GM23248 (cell line): ENCODE measurements around the gene EMC10. TPM values are rescaled to one million over a fixed set of nuclear protein-coding genes. Genes with fewer than 3 reads are reported as not detected.
A peak's percentile ranks its signal among the peaks of the same experiment; 100 is the strongest.

Source experiments
- DNase-seq: peaks from one replicate; pipeline ENCODE4 v3.0.0-alpha.2; 2015
- H2AFZ ChIP-seq: fragments of 200-600 bp; sonication (generic); 2 replicates; pipeline ENCODE4 v1.6.1; 2016; ENCODE audit warnings: antibody characterized with exemption
- H3F3A ChIP-seq: fragments of 200-600 bp; sonication (generic); 2 replicates; pipeline ENCODE4 v1.6.1; 2016; ENCODE audit warnings: mild to moderate bottlenecking, antibody characterized with exemption, mixed run types; ENCODE audit not compliant: insufficient read depth
- H3K27ac ChIP-seq: fragments of 200-600 bp; sonication (generic); 2 replicates; pipeline ENCODE4 v1.5.1; 2016; ENCODE audit warnings: mild to moderate bottlenecking
- H3K27me3 ChIP-seq: fragments of 200-600 bp; sonication (generic); replicated peaks from 2 replicates; pipeline ENCODE4 v1.6.1; 2016; ENCODE audit warnings: mild to moderate bottlenecking; ENCODE audit not compliant: insufficient read depth
- H3K36me3 ChIP-seq: fragments of 200-600 bp; sonication (generic); 2 replicates; pipeline ENCODE4 v1.6.1; 2016; ENCODE audit warnings: low read depth, mild to moderate bottlenecking
- H3K4me1 ChIP-seq: fragments of 200-600 bp; sonication (generic); 2 replicates; pipeline ENCODE4 v1.6.1; 2016; ENCODE audit warnings: mild to moderate bottlenecking; ENCODE audit not compliant: insufficient read depth
- H3K4me2 ChIP-seq: fragments of 200-600 bp; sonication (generic); one replicate; pipeline ENCODE4 v1.6.1; 2016; ENCODE audit warnings: mild to moderate bottlenecking; ENCODE audit not compliant: unreplicated experiment
- H3K4me3 ChIP-seq: fragments of 200-600 bp; sonication (generic); 2 replicates; pipeline ENCODE4 v1.5.1; 2016; ENCODE audit warnings: mild to moderate bottlenecking
- H3K79me2 ChIP-seq: fragments of 200-600 bp; sonication (generic); 2 replicates; pipeline ENCODE4 v1.6.1; 2016; ENCODE audit warnings: mild to moderate bottlenecking; ENCODE audit not compliant: insufficient read depth
- H3K9ac ChIP-seq: fragments of 200-600 bp; sonication (generic); 2 replicates; pipeline ENCODE4 v1.6.1; 2016; ENCODE audit warnings: mild to moderate bottlenecking
- H3K9me2 ChIP-seq: fragments of 200-600 bp; sonication (generic); 2 replicates; pipeline ENCODE4 v1.6.1; 2016; ENCODE audit warnings: mixed run types, mild to moderate bottlenecking, moderate library complexity; ENCODE audit not compliant: insufficient read depth
- H3K9me3 ChIP-seq: fragments of 200-600 bp; sonication (generic); one replicate; pipeline ENCODE4 v1.6.1; 2017; ENCODE audit warnings: low read depth
- H4K20me1 ChIP-seq: fragments of 200-600 bp; sonication (generic); 2 replicates; pipeline ENCODE4 v1.6.0; 2016; ENCODE audit not compliant: insufficient read depth
- EZH2 ChIP-seq: fragments of 200-600 bp; sonication (generic); IDR thresholded peaks from 2 replicates; pipeline ENCODE4 v1.6.1; 2018; ENCODE audit warnings: antibody characterized with exemption, mild to moderate bottlenecking; ENCODE audit not compliant: insufficient read depth, poor library complexity, severe bottlenecking
- EZH2phosphoT487 ChIP-seq: fragments of 200-600 bp; sonication (generic); IDR thresholded peaks from 2 replicates; pipeline ENCODE4 v1.6.1; 2018; ENCODE audit warnings: antibody characterized with exemption, moderate library complexity, mild to moderate bottlenecking, low read depth; ENCODE audit not compliant: insufficient read depth
- WGBS, 2 experiments: methylation state at CpG; one replicate each; pipeline ENCODE4 v1.1.6; 2015 to 2017; ENCODE audit warnings: low lambda C conversion rate in 2 of 2, low coverage in 1 of 2; ENCODE audit errors: missing lambda C conversion rate in 2 of 2; 5-methylcytosine and 5-hydroxymethylcytosine counted together
- in situ Hi-C: fragments of 300-500 bp; cut with MboI; formaldehyde crosslinking; loops from 2 replicates; pipeline ENCODE4 v1.15.0; 2020
- polyA plus RNA-seq: library from polyadenylated mRNA; unstranded; fragments of >200 nt; fragmentation: Nextera tagmentation; extraction: Ambion mirVana; gene quantifications from 2 replicates; pipeline ENCODE4 v1.2.1, GENCODE V29; 2016
- total RNA-seq: library from RNA; depleted of rRNA; stranded (reverse); fragments of >200 nt; shearing (Covaris generic); gene quantifications from 2 replicates; pipeline ENCODE4 v1.2.3, GENCODE V29; 2014

Gene EMC10
- total and polyA plus RNA-seq, 2 experiments from 2014 or later = 7.2 to 96.6 TPM

GRCh38 chr19:50486823-50487515 is 10.7 kb downstream of the EMC10 start:
- no peaks in the 10 kb centered on the region for H3F3A ChIP-seq
- DNase-seq = peak; percentile 43
- no peaks in the 10 kb centered on the region for H3K36me3 ChIP-seq
- no peaks in the 10 kb centered on the region for H3K79me2 ChIP-seq
- in situ Hi-C loops = no loop called here
- no peak overlapping the region for H3K27ac ChIP-seq
- no peaks in the 10 kb centered on the region for H3K9me3 ChIP-seq
- H3K4me2 ChIP-seq = no peak overlapping the region
- TF ChIP-seq EZH2 (no peak), EZH2phosphoT487 (no peak)
- no peak overlapping the region for H2AFZ ChIP-seq
- no peaks in the 10 kb centered on the region for H3K4me1 ChIP-seq
- 62 to 66% methylated on average over 18 of the region's 18 CpGs for WGBS, 2 experiments
- peaks cover 13% of the 10 kb centered on the region; the same call in 1 of the 2 replicates for H3K27me3 ChIP-seq
- no peak overlapping the region for H3K9ac ChIP-seq
- no peak overlapping the region for H3K4me3 ChIP-seq
- H3K9me2 ChIP-seq = no peaks in the 10 kb centered on the region
- no peaks in the 10 kb centered on the region for H4K20me1 ChIP-seq

- Histone ChIP-seq H3K79me2 (no peaks in the 10 kb centered on the region), H3F3A (no peaks in the 10 kb centered on the region), H3K4me2 (no peak overlapping the region), H3K27me3 (peaks cover 13% of the 10 kb centered on the region; the same call in 1 of the 2 replicates), H3K27ac (no peak overlapping the region), H3K4me3 (no peak overlapping the region), H2AFZ (no peak overlapping the region), H3K9me3 (no peaks in the 10 kb centered on the region), H4K20me1 (no peaks in the 10 kb centered on the region), H3K9ac (no peak overlapping the region), H3K9me2 (no peaks in the 10 kb centered on the region), H3K4me1 (no peaks in the 10 kb centered on the region), H3K36me3 (no peaks in the 10 kb centered on the region)
- TF ChIP-seq EZH2phosphoT487 (no peak), EZH2 (no peak)
- DNase-seq = no peak
- in situ Hi-C loops = no loop called here
- 31 to 39% methylated on average over 5 to 13 of the region's 13 CpGs for WGBS, 2 experiments
These were observed 12.3 kb downstream of the EMC10 start for GRCh38 chr19:50488389-50489194.

- in situ Hi-C loops = no loop called here
- no peak overlapping the region for H2AFZ ChIP-seq
- no peaks in the 10 kb centered on the region for H3K79me2 ChIP-seq
- no peak overlapping the region for H3K27ac ChIP-seq
- no peaks in the 10 kb centered on the region for H3K4me1 ChIP-seq
- H3K9me3 ChIP-seq = no peaks in the 10 kb centered on the region
- TF ChIP-seq EZH2phosphoT487 (no peak), EZH2 (no peak)
- H3K9ac ChIP-seq = no peak overlapping the region
- H3K36me3 ChIP-seq = no peaks in the 10 kb centered on the region
- H3K9me2 ChIP-seq = no peaks in the 10 kb centered on the region
- DNase-seq = no peak
- H4K20me1 ChIP-seq = no peaks in the 10 kb centered on the region
- WGBS, 2 experiments = 52 to 64% methylated on average over 22 to 24 of the region's 24 CpGs
- H3K27me3 ChIP-seq = peaks cover 13% of the 10 kb centered on the region; the same call in 1 of the 2 replicates
- no peak overlapping the region for H3K4me3 ChIP-seq
- H3K4me2 ChIP-seq = no peak overlapping the region
- H3F3A ChIP-seq = no peaks in the 10 kb centered on the region
These were observed 13.2 kb downstream of the EMC10 start for GRCh38 chr19:50489461-50490011.

GRCh38 chr19:50490411-50490811 is 14.1 kb downstream of the EMC10 start:
- Histone ChIP-seq H3K4me1 (no peaks in the 10 kb centered on the region), H3K27me3 (peaks cover 13% of the 10 kb centered on the region; the same call in 1 of the 2 replicates), H3K27ac (no peak overlapping the region), H3K4me3 (no peak overlapping the region), H3K9me2 (no peaks in the 10 kb centered on the region), H3K9ac (no peak overlapping the region), H3F3A (no peaks in the 10 kb centered on the region), H3K9me3 (no peaks in the 10 kb centered on the region), H4K20me1 (no peaks in the 10 kb centered on the region), H3K4me2 (no peak overlapping the region), H3K79me2 (no peaks in the 10 kb centered on the region), H3K36me3 (no peaks in the 10 kb centered on the region), H2AFZ (no peak overlapping the region)
- WGBS, 2 experiments = 76 to 77% methylated on average over 17 to 18 of the region's 18 CpGs
- in situ Hi-C loops = no loop called here
- TF ChIP-seq EZH2 = no peak
- TF ChIP-seq EZH2phosphoT487 = no peak
- DNase-seq = no peak
